Prostate gland (tissue), 2 donors: ENCODE measurements around the gene TPBGL.

ENCODE experiments used
- CTCF ChIP-seq, 4 experiments: fragments of 200-600 bp in 2 of 4; fragments of 450-650 bp in 2 of 4; sonication (generic) in 2 of 4; IDR thresholded peaks; 1 replicate in 3 of 4; 2 replicates in 1 of 4; pipeline ENCODE4 v1.5.1; 2016 to 2019; ENCODE audit warnings: antibody characterized with exemption in 4 of 4, mild to moderate bottlenecking in 2 of 4, moderate library complexity in 2 of 4
- POLR2A ChIP-seq: fragments of 450-650 bp; IDR thresholded peaks from one replicate; pipeline ENCODE4 v1.6.1; 2016; ENCODE audit warnings: antibody characterized with exemption, mild to moderate bottlenecking

- no peak for TF ChIP-seq POLR2A
- no peak for TF ChIP-seq CTCF (IDR thresholded peaks at IDR 0.05)
These were observed 41.1 kb upstream of the TPBGL start for GRCh38 chr11:75199412-75199955.
